Esophagus muscularis mucosa (tissue), 4 donors: ENCODE data around the gene PHLPP2.

Experiments used
- EP300 ChIP-seq: sonication (generic); formaldehyde crosslinking; IDR thresholded peaks from one replicate; pipeline ENCODE4 v1.6.1; 2017; ENCODE audit warnings: antibody characterized with exemption
- POLR2A ChIP-seq: fragments of 450-650 bp; IDR thresholded peaks from one replicate; pipeline ENCODE4 v1.6.1; 2017; ENCODE audit warnings: antibody characterized with exemption, moderate library complexity, mild to moderate bottlenecking, low read depth
- POLR2AphosphoS5 ChIP-seq, 2 donors: sonication (generic); formaldehyde crosslinking; IDR thresholded peaks; one replicate each; pipeline ENCODE4 v1.6.1; 2017; ENCODE audit warnings: antibody characterized with exemption in 2 of 2
- TF ChIP-seq, protein P1 (sequence below), 3 experiments: fragments of 200-600 bp in 2 of 3; fragments of 450-650 bp in 1 of 3; sonication (generic) in 2 of 3; IDR thresholded peaks; one replicate each; pipeline ENCODE4 v1.5.1; 2017 to 2019; ENCODE audit warnings: antibody characterized with exemption in 3 of 3, mild to moderate bottlenecking in 2 of 3, moderate library complexity in 1 of 3

DNA sequence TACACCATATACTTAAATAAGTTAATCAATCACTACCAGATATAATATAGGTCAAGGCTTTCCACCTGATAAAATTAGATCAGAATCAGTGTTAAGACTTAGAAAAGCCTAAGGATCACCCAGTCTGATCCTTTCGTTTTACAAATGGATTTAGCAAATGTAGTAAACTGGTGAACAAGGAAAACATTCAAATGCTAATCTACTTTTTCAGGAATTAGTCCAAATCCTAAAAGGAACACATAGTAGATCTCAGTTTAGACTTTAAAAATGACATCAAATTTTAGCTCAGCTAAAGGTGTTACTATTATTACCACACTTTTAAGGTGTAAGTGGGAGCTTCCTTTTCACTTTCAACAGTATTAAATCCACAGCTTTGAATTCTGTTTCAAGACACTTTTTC is 12.0 kb downstream of the PHLPP2 start:
- TF ChIP-seq, protein P1, sequence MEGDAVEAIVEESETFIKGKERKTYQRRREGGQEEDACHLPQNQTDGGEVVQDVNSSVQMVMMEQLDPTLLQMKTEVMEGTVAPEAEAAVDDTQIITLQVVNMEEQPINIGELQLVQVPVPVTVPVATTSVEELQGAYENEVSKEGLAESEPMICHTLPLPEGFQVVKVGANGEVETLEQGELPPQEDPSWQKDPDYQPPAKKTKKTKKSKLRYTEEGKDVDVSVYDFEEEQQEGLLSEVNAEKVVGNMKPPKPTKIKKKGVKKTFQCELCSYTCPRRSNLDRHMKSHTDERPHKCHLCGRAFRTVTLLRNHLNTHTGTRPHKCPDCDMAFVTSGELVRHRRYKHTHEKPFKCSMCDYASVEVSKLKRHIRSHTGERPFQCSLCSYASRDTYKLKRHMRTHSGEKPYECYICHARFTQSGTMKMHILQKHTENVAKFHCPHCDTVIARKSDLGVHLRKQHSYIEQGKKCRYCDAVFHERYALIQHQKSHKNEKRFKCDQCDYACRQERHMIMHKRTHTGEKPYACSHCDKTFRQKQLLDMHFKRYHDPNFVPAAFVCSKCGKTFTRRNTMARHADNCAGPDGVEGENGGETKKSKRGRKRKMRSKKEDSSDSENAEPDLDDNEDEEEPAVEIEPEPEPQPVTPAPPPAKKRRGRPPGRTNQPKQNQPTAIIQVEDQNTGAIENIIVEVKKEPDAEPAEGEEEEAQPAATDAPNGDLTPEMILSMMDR (IDR thresholded peaks at IDR 0.05): no peak
- no peak for TF ChIP-seq POLR2AphosphoS5 (IDR thresholded peaks at IDR 0.05)
- no peak for TF ChIP-seq POLR2A
- TF ChIP-seq EP300: no peak
